Ovary (tissue), 9 donors: ENCODE measurements around the gene BCAR3. TPM values are rescaled to one million over a fixed set of nuclear protein-coding genes. Genes with fewer than 3 reads are reported as not detected.

Source experiments
- DNase-seq, 5 donors: peaks; one replicate each; pipeline ENCODE4 v3.0.0-alpha.2; 2019 to 2020
- H3K27ac ChIP-seq, 2 donors: fragments of 200-600 bp; one replicate each; pipeline versions ENCODE4 v1.5.1 to v1.8.0; 2019 to 2022
- H3K27me3 ChIP-seq: fragments of 200-600 bp; one replicate; pipeline ENCODE4 v1.8.0; 2022
- H3K36me3 ChIP-seq: fragments of 200-600 bp; sonication (generic); one replicate; pipeline ENCODE4 v1.5.1; 2019
- H3K4me1 ChIP-seq: one replicate; pipeline ENCODE4 v1.8.1; 2013; ENCODE audit warnings: mild to moderate bottlenecking, moderate library complexity; ENCODE audit not compliant: insufficient read depth
- H3K4me3 ChIP-seq: fragments of 200-600 bp; sonication (generic); one replicate; pipeline ENCODE4 v1.5.1; 2017
- H3K9me3 ChIP-seq, 2 donors: fragments of 200-600 bp in 1 of 2; sonication (generic) in 1 of 2; one replicate each; pipeline versions ENCODE4 v1.5.1 to v1.8.1; 2013 to 2019; ENCODE audit warnings: mild to moderate bottlenecking in 1 of 2, moderate library complexity in 1 of 2
- CTCF ChIP-seq, 3 donors: fragments of 450-650 bp in 2 of 3; fragments of 200-600 bp in 1 of 3; IDR thresholded peaks; one replicate each; pipeline versions ENCODE4 v1.5.1 to v1.8.0; 2016 to 2022; ENCODE audit warnings: antibody characterized with exemption in 3 of 3, mild to moderate bottlenecking in 1 of 3
- EP300 ChIP-seq: sonication (generic); formaldehyde crosslinking; IDR thresholded peaks from one replicate; pipeline ENCODE4 v1.6.1; 2017; ENCODE audit warnings: antibody characterized with exemption
- POLR2A ChIP-seq: fragments of 450-650 bp; IDR thresholded peaks from one replicate; pipeline ENCODE4 v1.6.1; 2017; ENCODE audit warnings: antibody characterized with exemption, mild to moderate bottlenecking, moderate library complexity
- WGBS, 3 donors: extraction: QIAGEN DNeasy Blood & Tissue Kit in 1 of 3; methylation state at CpG; one replicate each; pipeline versions ENCODE4 v1.1.5 to v1.1.7; 2013 to 2017; 5-methylcytosine and 5-hydroxymethylcytosine counted together
- intact Hi-C, 4 donors: fragments of 100-400 bp; cut with DNase I; formaldehyde crosslinking; loops; one replicate each; pipeline versions ENCODE4 v1.11.0 to v1.15.1; 2022 to 2023
- polyA plus RNA-seq, 2 donors: library from polyadenylated mRNA; stranded (reverse); fragments of 200-250 nt in 1 of 2; fragments of 350-450 nt in 1 of 2; fragmentation: Illumina TruSeq in 1 of 2; extraction: RNeasy Lipid Tissue Mini Kit (QIAGEN cat#74804) in 1 of 2; gene quantifications; one replicate each; pipeline ENCODE4 v1.2.3, GENCODE V29; 2013 to 2014
- total RNA-seq, 7 donors: library from RNA; depleted of rRNA in 2 of 7; stranded (reverse); fragments of >200 nt in 2 of 7; fragmentation: NEBNext Ultra II Directional in 3 of 7; extraction: Animal tissue kit (Norgen Biotek cat#: 25700) in 3 of 7; gene quantifications; one replicate each; pipeline versions ENCODE4 v1.1.0 to v1.2.4, GENCODE V29; 2016 to 2023
- donor health status: DM: no; HTN: no; CAD: no; lungs with moderate emphysema.
- donor health status: DM: no; HTN: no; CAD: no.
- donor health status: Bipolar disorder and iron deficiency.
- donor health status: DM: yes; HTN: yes; CAD: no.
- donor health status: DM: no; HTN: no; CAD: no.
- donor health status: DM: yes; HTN: yes; CAD: no.

The BCAR3 gene
- total and polyA plus RNA-seq, 9 donors = 13.8 to 30.8 (median 17.5) TPM

GRCh38 chr1:93716163-93716562 is 34.5 kb upstream of the BCAR3 start:
- 97 to 99% (median 98%) methylated on average over 1 of the region's 1 CpG for WGBS, 3 donors
- no peaks in the 10 kb centered on the region for H3K27me3 ChIP-seq
- TF ChIP-seq CTCF (IDR thresholded peaks at IDR 0.05) (no peak), EP300 (no peak), POLR2A (no peak)
- peaks cover 3% of the 10 kb centered on the region for H3K4me1 ChIP-seq
- no peak overlapping the region for H3K4me3 ChIP-seq
- no peaks in the 10 kb centered on the region for H3K36me3 ChIP-seq
- intact Hi-C loops = no loop called here
- DNase-seq = no peak
- no peak overlapping the region for H3K27ac ChIP-seq
- H3K9me3 ChIP-seq = no peaks in the 10 kb centered on the region

DNA sequence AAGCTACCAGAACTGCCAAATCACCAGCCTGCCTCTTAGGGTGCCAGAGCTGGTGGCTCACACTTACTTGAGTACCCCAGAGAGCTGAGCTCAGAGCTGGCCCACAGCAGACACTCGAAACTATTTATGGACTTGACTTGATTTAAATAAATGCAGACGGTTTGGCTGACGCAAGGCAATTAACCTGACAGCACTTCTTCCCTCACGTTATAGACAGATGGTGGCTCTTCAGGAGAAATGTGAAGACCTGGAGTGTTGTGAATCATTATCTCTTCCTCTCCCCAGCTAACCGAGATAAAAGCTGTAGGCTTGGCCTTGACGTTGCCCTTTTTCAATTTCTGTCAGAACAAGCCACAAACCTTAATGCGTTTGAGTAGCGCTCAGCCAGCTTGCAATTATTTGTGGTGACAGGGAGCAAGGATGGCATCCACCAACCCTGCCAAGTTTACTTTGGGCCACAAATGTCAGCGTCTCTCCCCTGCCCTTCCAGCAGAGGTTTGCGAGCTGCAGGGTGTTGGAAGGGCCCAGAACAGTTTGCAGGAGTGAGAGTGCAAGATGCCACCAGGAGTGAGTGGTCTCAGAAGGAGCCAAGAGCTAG is 34.0 kb upstream of the BCAR3 start:
- DNase-seq = no peak
- Histone ChIP-seq H3K27me3 (no peaks in the 10 kb centered on the region), H3K27ac (no peak overlapping the region), H3K9me3 (no peaks in the 10 kb centered on the region), H3K36me3 (no peaks in the 10 kb centered on the region), H3K4me3 (no peak overlapping the region), H3K4me1 (peaks cover 7% of the 10 kb centered on the region)
- WGBS, 3 donors = 35 to 43% (median 40%) methylated on average over 10 of the region's 10 CpGs
- no peak for TF ChIP-seq EP300
- no peak for TF ChIP-seq CTCF (IDR thresholded peaks at IDR 0.05)
- no peak for TF ChIP-seq POLR2A
- intact Hi-C loops = no loop called here

GRCh38 chr1:93714356-93714755 is 32.7 kb upstream of the BCAR3 start:
- H3K4me3 ChIP-seq = no peak overlapping the region
- intact Hi-C loops = no loop called here
- no peaks in the 10 kb centered on the region for H3K36me3 ChIP-seq
- 93 to 96% (median 96%) methylated on average over 1 of the region's 1 CpG for WGBS, 3 donors
- H3K9me3 ChIP-seq = no peaks in the 10 kb centered on the region
- TF ChIP-seq POLR2A (no peak), EP300 (no peak), CTCF (IDR thresholded peaks at IDR 0.05) (no peak)
- H3K4me1 ChIP-seq = peaks cover 10% of the 10 kb centered on the region
- H3K27ac ChIP-seq = no peak overlapping the region
- no peaks in the 10 kb centered on the region for H3K27me3 ChIP-seq
- DNase-seq = no peak

- TF ChIP-seq CTCF (IDR thresholded peaks at IDR 0.05) = no peak
- TF ChIP-seq EP300 = no peak
- no peak for TF ChIP-seq POLR2A
- Histone ChIP-seq H3K36me3 (no peaks in the 10 kb centered on the region), H3K27ac (no peak overlapping the region), H3K27me3 (no peaks in the 10 kb centered on the region), H3K9me3 (no peaks in the 10 kb centered on the region), H3K4me3 (no peak overlapping the region), H3K4me1 (peaks cover 14% of the 10 kb centered on the region)
- DNase-seq = no peak
- intact Hi-C loops = no loop called here
Observed at GRCh38 chr1:93713341-93713740, 31.7 kb upstream of the BCAR3 start.
